Measurements from ENCODE around the gene ZNF778. TPM values are rescaled to one million over a fixed set of nuclear protein-coding genes. Genes with fewer than 3 reads are reported as not detected.

The ZNF778 gene
- total RNA-seq, 1 donor from 2014 or later = 10.3 TPM

DNA sequence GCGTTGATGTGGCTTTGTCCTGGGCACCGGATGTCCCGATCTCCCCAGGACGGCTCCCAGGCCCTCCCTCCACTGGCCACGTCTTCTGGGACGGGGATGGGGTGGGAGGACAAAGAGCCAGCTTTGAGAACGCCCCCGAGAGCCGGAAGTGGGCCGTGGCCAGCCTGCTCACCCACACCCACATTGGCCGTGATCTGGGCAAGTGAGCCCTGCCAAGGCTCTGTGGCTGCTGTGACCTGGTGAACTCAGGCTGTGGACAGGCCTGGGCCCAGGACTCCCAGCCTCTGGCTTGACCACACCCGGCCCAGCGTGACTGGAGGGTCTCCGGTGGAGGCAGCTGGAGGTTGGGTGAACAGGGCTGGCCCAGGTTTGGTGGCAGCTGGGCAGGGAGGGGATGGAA lies 42.6 kb upstream of the ZNF778 start:
- FAIRE-seq (no peak), DNase-seq (ENCODE audit: low read depth) (no peak)
- TF ChIP-seq, protein P1, sequence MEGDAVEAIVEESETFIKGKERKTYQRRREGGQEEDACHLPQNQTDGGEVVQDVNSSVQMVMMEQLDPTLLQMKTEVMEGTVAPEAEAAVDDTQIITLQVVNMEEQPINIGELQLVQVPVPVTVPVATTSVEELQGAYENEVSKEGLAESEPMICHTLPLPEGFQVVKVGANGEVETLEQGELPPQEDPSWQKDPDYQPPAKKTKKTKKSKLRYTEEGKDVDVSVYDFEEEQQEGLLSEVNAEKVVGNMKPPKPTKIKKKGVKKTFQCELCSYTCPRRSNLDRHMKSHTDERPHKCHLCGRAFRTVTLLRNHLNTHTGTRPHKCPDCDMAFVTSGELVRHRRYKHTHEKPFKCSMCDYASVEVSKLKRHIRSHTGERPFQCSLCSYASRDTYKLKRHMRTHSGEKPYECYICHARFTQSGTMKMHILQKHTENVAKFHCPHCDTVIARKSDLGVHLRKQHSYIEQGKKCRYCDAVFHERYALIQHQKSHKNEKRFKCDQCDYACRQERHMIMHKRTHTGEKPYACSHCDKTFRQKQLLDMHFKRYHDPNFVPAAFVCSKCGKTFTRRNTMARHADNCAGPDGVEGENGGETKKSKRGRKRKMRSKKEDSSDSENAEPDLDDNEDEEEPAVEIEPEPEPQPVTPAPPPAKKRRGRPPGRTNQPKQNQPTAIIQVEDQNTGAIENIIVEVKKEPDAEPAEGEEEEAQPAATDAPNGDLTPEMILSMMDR (IDR thresholded peaks at IDR 0.05; ENCODE audit: insufficient read depth, low read length, severe bottlenecking) = no peak
- no peaks in the 10 kb centered on the region for H3K36me3 ChIP-seq (ENCODE audit: control insufficient read depth, insufficient read depth, low read length)
- H3K27me3 ChIP-seq (ENCODE audit: control insufficient read depth, insufficient read depth, low read length) = peaks cover 5% of the 10 kb centered on the region
- no peak overlapping the region for H3K4me3 ChIP-seq (ENCODE audit: low read depth, low read length)

DNA sequence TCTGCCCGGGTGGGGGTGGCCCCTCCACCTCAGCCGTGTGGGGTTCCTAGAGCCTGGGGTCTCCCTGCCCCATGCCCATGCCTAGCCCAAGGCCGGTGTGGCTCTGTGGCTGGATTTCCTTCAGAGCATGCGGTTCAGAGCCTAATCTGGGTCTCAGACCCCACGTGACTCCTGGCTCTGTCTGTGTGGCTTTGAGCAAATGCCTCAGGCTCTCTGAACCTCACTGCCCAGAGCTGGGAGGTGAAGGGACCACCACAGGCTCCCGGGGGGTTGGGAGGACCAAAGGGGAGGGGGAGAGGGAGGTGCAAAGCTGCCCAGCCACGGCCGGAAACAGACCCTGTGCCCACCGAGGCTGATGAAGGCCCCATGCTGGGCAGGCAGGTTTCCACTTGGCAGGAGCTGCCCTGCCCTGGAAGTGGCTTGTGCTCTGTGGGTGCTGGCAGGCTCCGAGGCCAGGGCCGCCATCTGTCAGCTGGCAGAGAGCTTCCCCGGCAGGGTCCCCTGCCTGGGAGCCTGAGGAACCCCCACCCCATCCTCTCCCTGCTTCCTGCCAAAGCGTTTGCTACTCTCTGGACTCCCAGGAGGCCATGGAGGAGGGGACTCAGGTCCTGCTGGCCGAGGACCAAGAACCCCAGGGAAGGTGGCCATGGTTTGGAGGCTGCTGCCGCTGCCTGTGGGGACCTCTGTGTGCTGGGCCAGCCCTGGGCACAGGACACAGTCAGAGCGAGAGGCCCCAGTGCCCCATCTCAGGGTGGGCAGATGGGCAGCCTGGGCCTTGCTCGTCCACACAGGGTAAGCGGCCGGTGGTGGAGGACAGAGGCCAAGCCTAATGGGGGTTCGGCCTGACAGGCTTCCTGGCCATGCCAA lies 42.0 kb upstream of the ZNF778 start:
- TF ChIP-seq, protein P1 (IDR thresholded peaks at IDR 0.05; ENCODE audit: insufficient read depth, low read length, severe bottlenecking) = no peak
- Histone ChIP-seq H3K36me3 (ENCODE audit: control insufficient read depth, insufficient read depth, low read length) (no peaks in the 10 kb centered on the region), H3K4me3 (ENCODE audit: low read depth, low read length) (no peak overlapping the region), H3K27me3 (ENCODE audit: control insufficient read depth, insufficient read depth, low read length) (peaks cover 5% of the 10 kb centered on the region)
- FAIRE-seq (no peak), DNase-seq (ENCODE audit: low read depth) (no peak)

DNA sequence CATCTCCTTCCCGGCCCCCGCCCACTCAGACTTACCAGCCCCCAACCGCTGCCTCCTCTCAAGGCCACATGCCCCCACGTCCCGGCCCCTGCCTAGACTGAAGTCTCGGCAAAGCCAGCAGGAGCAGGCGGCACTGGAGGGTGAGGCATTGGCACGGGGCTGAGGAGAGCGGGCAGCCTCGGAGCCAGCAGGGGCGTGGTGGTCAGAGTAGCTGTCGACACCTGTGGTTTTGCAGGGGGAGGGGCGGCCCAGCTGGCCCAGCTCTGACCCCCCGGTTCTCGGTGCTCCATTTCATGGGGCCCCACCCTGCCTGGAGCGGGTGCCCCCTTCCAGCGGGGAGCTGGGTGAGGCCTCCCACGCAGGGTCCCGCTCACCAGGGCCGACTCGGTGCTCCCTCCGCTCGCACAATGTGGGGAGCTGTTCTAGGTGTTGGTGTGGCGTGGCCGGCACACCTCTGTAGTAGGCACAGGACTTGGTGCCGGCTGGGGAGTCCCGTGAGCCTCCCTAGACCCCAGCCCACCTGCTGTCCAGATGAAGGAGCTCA lies 41.3 kb upstream of the ZNF778 start:
- FAIRE-seq (no peak), DNase-seq (ENCODE audit: low read depth) (no peak)
- no peak overlapping the region for H3K4me3 ChIP-seq (ENCODE audit: low read depth, low read length)
- no peaks in the 10 kb centered on the region for H3K36me3 ChIP-seq (ENCODE audit: control insufficient read depth, insufficient read depth, low read length)
- TF ChIP-seq, protein P1 (IDR thresholded peaks at IDR 0.05; ENCODE audit: insufficient read depth, low read length, severe bottlenecking) = no peak
- peaks cover 5% of the 10 kb centered on the region for H3K27me3 ChIP-seq (ENCODE audit: control insufficient read depth, insufficient read depth, low read length)

DNA sequence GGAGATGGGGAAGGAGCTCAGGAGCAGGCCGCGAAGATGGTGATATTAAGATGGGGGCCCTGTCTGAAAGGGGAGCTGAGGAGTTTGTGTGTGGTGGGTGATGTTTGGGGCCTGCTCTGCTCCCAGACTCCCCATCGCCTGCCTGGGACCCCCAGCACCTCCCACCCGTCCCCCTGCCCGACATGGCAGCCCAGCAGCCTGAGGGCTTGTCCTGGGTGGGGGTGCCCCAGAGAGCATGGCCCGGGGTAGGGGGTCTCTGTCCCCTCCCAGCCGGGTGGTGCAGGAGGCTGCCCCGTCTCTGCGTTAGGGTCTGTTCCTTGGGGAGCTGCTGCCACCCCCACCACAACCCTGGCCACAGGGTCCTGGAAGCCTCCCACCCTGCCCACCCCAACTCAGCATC lies 40.8 kb upstream of the ZNF778 start:
- no peak for FAIRE-seq

DNA sequence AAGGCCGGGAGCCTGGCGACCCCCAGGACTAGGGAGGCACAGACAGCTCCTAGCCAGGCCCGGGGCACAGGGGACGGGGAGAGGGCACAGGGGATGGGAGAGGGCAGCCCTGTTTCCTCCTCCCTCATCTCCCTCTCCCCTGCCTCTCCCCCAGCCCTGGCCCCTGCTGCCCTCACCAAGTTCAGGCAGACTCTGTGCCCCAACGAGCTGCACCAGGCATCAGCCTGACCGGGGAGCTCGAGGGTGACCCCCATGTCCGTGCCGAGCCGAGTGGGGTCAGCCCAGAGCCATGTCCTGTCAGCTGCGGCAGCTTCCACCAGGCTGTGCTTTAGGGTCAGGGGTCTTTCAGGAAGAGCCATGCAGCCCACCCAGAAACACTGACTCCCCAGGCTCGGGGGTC lies 40.0 kb upstream of the ZNF778 start:
- no peaks in the 10 kb centered on the region for H3K36me3 ChIP-seq (ENCODE audit: control insufficient read depth, insufficient read depth, low read length)
- H3K4me3 ChIP-seq (ENCODE audit: low read depth, low read length) = no peak overlapping the region
- H3K27me3 ChIP-seq (ENCODE audit: control insufficient read depth, insufficient read depth, low read length) = peaks cover 5% of the 10 kb centered on the region
- FAIRE-seq (no peak), DNase-seq (ENCODE audit: low read depth) (no peak)
- TF ChIP-seq, protein P1 (IDR thresholded peaks at IDR 0.05; ENCODE audit: insufficient read depth, low read length, severe bottlenecking) = no peak

More for the DNA sequence above, 40.8 kb upstream of the ZNF778 start:
- TF ChIP-seq, protein P1 (IDR thresholded peaks at IDR 0.05; ENCODE audit: insufficient read depth, low read length, severe bottlenecking) = no peak
- no peak overlapping the region for H3K4me3 ChIP-seq (ENCODE audit: low read depth, low read length)
- peaks cover 5% of the 10 kb centered on the region for H3K27me3 ChIP-seq (ENCODE audit: control insufficient read depth, insufficient read depth, low read length)
- no peak for DNase-seq (ENCODE audit: low read depth)
- H3K36me3 ChIP-seq (ENCODE audit: control insufficient read depth, insufficient read depth, low read length) = no peaks in the 10 kb centered on the region

Measured in bronchial epithelial cell (primary cell).